NT2/D1 (cell line): ENCODE data around the gene TPI1.
"Not testable (repeated sequence)": the region's sequence is repeated elsewhere in the genome, so short reads cannot be mapped to it uniquely, and the experiment has no call there.

Experiments
- DNase-seq: peaks from one replicate; pipeline ENCODE4 v3.0.0-alpha.2; 2011; ENCODE audit warnings: low read depth, low spot score
- H3K27me3 ChIP-seq: 2 replicates; pipeline ENCODE4 v1.6.0; 2011; ENCODE audit warnings: mild to moderate bottlenecking; ENCODE audit not compliant: insufficient read length, insufficient read depth
- H3K36me3 ChIP-seq: 2 replicates; pipeline ENCODE4 v1.6.1; 2011; ENCODE audit warnings: mild to moderate bottlenecking, low read length, mixed read lengths; ENCODE audit not compliant: insufficient read depth, insufficient read length
- H3K4me1 ChIP-seq: 2 replicates; pipeline ENCODE4 v1.5.1; 2011; ENCODE audit not compliant: insufficient read depth, insufficient read length
- H3K4me3 ChIP-seq: 2 replicates; pipeline ENCODE4 v1.5.1; 2011; ENCODE audit warnings: low read depth; ENCODE audit not compliant: insufficient read length
- H3K9ac ChIP-seq: 2 replicates; pipeline ENCODE4 v1.6.0; 2011; ENCODE audit warnings: low read depth; ENCODE audit not compliant: insufficient read length
- H3K9me3 ChIP-seq: 2 replicates; pipeline ENCODE4 v1.5.1; 2011; ENCODE audit warnings: mild to moderate bottlenecking, low read length; ENCODE audit not compliant: insufficient read depth
- SUZ12 ChIP-seq: IDR thresholded peaks from 2 replicates; pipeline ENCODE4 v1.6.1; 2011; ENCODE audit not compliant: insufficient read length, insufficient read depth; ENCODE audit errors: extremely low read depth
- YY1 ChIP-seq: IDR thresholded peaks from 2 replicates; pipeline ENCODE4 v1.6.1; 2011; ENCODE audit not compliant: insufficient read length, insufficient read depth
- ZNF274 ChIP-seq: IDR thresholded peaks from 2 replicates; pipeline ENCODE4 v1.6.1; 2011; ENCODE audit warnings: mild to moderate bottlenecking, low read depth, low read length

TPI1 gene

GRCh38 chr12:6866163-6866919, 990 bp upstream of the TPI1 start:
- TF ChIP-seq SUZ12 (no peak), YY1 (no peak), ZNF274 (no peak)
- Histone ChIP-seq H3K9me3 (no peaks in the 10 kb centered on the region), H3K27me3 (no peaks in the 10 kb centered on the region), H3K4me1 (peaks cover 31% of the 10 kb centered on the region), H3K4me3 (peak overlapping the region; percentile 35), H3K36me3 (peaks cover 86% of the 10 kb centered on the region), H3K9ac (peak overlapping the region; percentile 67)
- no peak for DNase-seq

DNA sequence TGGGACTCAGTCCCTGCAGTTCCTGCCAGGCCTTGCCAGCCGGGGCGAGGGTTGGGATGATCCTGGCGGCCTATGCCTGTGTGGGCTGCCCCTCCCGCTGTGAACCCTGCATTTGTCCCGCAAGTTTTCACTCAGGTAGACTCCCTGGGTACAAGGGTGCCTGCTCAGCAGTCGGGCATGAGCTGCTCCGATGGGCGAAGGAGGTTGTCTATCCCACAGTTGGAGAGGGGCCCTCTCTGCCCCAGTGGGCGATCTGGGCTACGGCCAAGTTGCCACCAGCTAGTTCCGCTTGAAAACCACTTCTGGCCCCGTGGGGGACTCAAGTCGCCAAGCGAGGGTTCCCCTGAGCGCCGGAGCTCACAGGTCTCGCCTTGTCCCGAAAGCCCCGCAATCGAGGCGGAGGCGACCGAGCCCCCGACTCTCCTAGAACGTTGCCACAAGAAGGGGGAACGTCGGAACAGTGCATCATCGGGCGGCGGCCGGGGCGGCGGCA, 365 bp upstream of the TPI1 start:
- peaks cover 86% of the 10 kb centered on the region for H3K36me3 ChIP-seq
- no peaks in the 10 kb centered on the region for H3K9me3 ChIP-seq
- peaks cover 37% of the 10 kb centered on the region for H3K4me1 ChIP-seq
- peak overlapping the region; percentile 67 for H3K9ac ChIP-seq
- DNase-seq, result no peak
- no peaks in the 10 kb centered on the region for H3K27me3 ChIP-seq
- H3K4me3 ChIP-seq, result peak overlapping the region; percentile 35
- TF ChIP-seq YY1 (no peak), ZNF274 (no peak), SUZ12 (no peak)

- Histone ChIP-seq H3K4me1 (peaks cover 38% of the 10 kb centered on the region), H3K9ac (peak overlapping the region; percentile 97), H3K4me3 (peak overlapping the region; percentile 97), H3K27me3 (no peaks in the 10 kb centered on the region), H3K36me3 (peaks cover 74% of the 10 kb centered on the region), H3K9me3 (no peaks in the 10 kb centered on the region)
- TF ChIP-seq YY1 (no peak), SUZ12 (no peak), ZNF274 (no peak)
- DNase-seq, result no peak
These were observed 1.1 kb downstream of the TPI1 start for GRCh38 chr12:6868211-6869048.

DNA sequence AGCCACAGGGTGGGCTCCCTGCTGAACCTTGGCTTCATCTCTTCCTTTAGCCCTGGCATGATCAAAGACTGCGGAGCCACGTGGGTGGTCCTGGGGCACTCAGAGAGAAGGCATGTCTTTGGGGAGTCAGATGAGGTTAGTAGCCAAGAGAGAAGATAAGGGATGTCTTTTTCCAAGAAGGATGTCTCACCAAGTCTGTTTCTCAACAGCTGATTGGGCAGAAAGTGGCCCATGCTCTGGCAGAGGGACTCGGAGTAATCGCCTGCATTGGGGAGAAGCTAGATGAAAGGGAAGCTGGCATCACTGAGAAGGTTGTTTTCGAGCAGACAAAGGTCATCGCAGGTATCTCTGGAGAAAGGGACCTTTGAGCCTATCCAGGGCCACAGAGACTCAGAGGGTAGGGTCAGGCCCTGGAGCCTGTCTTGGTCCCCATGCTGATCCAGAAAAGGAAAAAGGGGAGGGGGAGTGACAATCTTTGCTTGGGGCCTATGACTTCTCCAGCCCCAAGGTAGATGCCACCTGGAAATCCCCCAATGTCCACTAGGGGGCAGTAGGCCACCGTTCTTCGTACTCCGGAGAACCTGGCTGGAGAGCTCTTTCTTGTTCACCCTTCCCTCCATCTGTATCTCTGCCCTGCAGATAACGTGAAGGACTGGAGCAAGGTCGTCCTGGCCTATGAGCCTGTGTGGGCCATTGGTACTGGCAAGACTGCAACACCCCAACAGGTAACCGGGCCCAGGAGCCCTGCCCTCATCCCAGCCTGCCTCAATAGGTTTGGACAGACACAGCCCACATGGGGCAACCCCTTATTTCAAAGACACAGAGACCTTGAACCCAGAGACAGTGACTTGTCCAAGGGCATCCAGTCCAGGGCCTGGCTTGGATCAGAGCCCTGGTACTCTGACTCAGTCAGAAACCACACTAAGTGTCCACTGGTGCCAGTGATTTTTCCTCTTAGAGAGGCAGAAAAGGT, 2.0 kb downstream of the TPI1 start:
- H3K9ac ChIP-seq, result peak overlapping the region; percentile 97
- H3K4me1 ChIP-seq, result peaks cover 38% of the 10 kb centered on the region
- TF ChIP-seq ZNF274, result no peak
- no peak for TF ChIP-seq SUZ12
- no peak for TF ChIP-seq YY1
- peaks cover 65% of the 10 kb centered on the region for H3K36me3 ChIP-seq
- peak; percentile 99 for DNase-seq
- peak overlapping the region; percentile 97 for H3K4me3 ChIP-seq
- no peaks in the 10 kb centered on the region for H3K27me3 ChIP-seq
- H3K9me3 ChIP-seq, result no peaks in the 10 kb centered on the region

GRCh38 chr12:6870304-6870703, 3.0 kb downstream of the TPI1 start:
- H3K9ac ChIP-seq, result peak overlapping the region; percentile 99

GRCh38 chr12:6871052-6871957, 4.0 kb downstream of the TPI1 start:
- no peak for DNase-seq

More at GRCh38 chr12:6870304-6870703, 3.0 kb downstream of the TPI1 start:
- not testable (repeated sequence) for DNase-seq, H3K27me3 ChIP-seq, H3K9me3 ChIP-seq, H3K4me3 ChIP-seq
- Histone ChIP-seq H3K36me3 (peaks cover 56% of the 10 kb centered on the region), H3K4me1 (peaks cover 41% of the 10 kb centered on the region)

More at GRCh38 chr12:6871052-6871957, 4.0 kb downstream of the TPI1 start:
- Histone ChIP-seq H3K4me1 (peaks cover 33% of the 10 kb centered on the region), H3K9ac (peak overlapping the region; percentile 99), H3K4me3 (peak overlapping the region; percentile 98), H3K36me3 (peaks cover 54% of the 10 kb centered on the region), H3K9me3 (no peaks in the 10 kb centered on the region), H3K27me3 (no peaks in the 10 kb centered on the region)
- TF ChIP-seq SUZ12 (no peak), YY1 (no peak), ZNF274 (no peak)
